Endothelial cell of umbilical vein (primary cell): ENCODE results near the gene SLC5A10. TPM values are rescaled to one million over a fixed set of nuclear protein-coding genes. Genes with fewer than 3 reads are reported as not detected.

Experiments used
- BruUV-seq: library from RNA; stranded (reverse); fragments of 400-500 nt; replicated peaks from 2 replicates; lab custom pipeline; 2021; lab: Mats Ljungman, UMichigan
- CTCF ChIA-PET: fragments of 300-600, 350-600 bp; sonication (Branson Sonifier 250); formaldehyde crosslinking; loops from one replicate; lab custom pipeline; 2021; ENCODE audit warnings: antibody characterized with exemption, inconsistent platforms; lab: Charles Lee
- POLR2A ChIA-PET: fragments of 300-600, 350-600 bp; sonication (Branson Sonifier 250); formaldehyde crosslinking; loops from one replicate; lab custom pipeline; 2021; ENCODE audit warnings: antibody characterized with exemption, inconsistent platforms; lab: Charles Lee
- DNase-seq: peaks from one replicate; pipeline ENCODE4 v3.0.0-alpha.2; 2011; ENCODE audit warnings: low read depth, low spot score
- FAIRE-seq: peaks from 2 replicates; lab custom pipeline; 2011; peaks lifted over from hg19 to GRCh38; lab: Jason Lieb, UNC
- H2AFZ ChIP-seq: 2 replicates; pipeline ENCODE4 v1.6.0; 2012; ENCODE audit warnings: low read depth, low read length, control low read depth, inconsistent platforms
- H3K27ac ChIP-seq: 2 replicates; pipeline ENCODE4 v1.5.1; 2011; ENCODE audit warnings: low read depth, mild to moderate bottlenecking, control low read depth, low read length, moderate library complexity; ENCODE audit not compliant: insufficient read depth
- H3K27me3 ChIP-seq, 2 experiments: 2 replicates each; pipeline versions ENCODE4 v1.6.0 to v1.6.1; 2011; ENCODE audit warnings: low read length in 2 of 2, mixed read lengths in 1 of 2; ENCODE audit not compliant: control insufficient read depth in 2 of 2, insufficient read depth in 2 of 2
- H3K36me3 ChIP-seq, 2 experiments: 2 replicates in 1 of 2; 3 replicates in 1 of 2; pipeline ENCODE4 v1.5.1; 2011; ENCODE audit warnings: low read length in 2 of 2, mild to moderate bottlenecking in 1 of 2, moderate library complexity in 1 of 2; ENCODE audit not compliant: control insufficient read depth in 2 of 2, insufficient read depth in 2 of 2; ENCODE audit errors: extremely low read depth in 1 of 2
- H3K4me1 ChIP-seq: 3 replicates; pipeline ENCODE4 v1.5.1; 2011; ENCODE audit warnings: mild to moderate bottlenecking, low read length; ENCODE audit not compliant: control insufficient read depth, insufficient read depth; ENCODE audit errors: extremely low read depth
- H3K4me2 ChIP-seq: 2 replicates; pipeline ENCODE4 v1.6.1; 2011; ENCODE audit warnings: low read length, control low read depth, mixed read lengths; ENCODE audit not compliant: insufficient read depth
- H3K4me3 ChIP-seq, 3 experiments: fragments of 200-600 bp in 1 of 3; sonication (generic), shearing (Covaris generic) in 1 of 3; replicated peaks in 1 of 3; 2 replicates each; pipeline ENCODE4 v1.5.1; 2011 to 2016; ENCODE audit warnings: control low read depth in 3 of 3, low read length in 3 of 3, mild to moderate bottlenecking in 2 of 3, inconsistent platforms in 1 of 3, low read depth in 1 of 3, moderate library complexity in 1 of 3; ENCODE audit not compliant: insufficient read depth in 1 of 3
- H3K79me2 ChIP-seq: 2 replicates; pipeline ENCODE4 v1.6.0; 2012; ENCODE audit warnings: low read length, inconsistent platforms; ENCODE audit not compliant: control insufficient read depth, insufficient read depth
- H3K9ac ChIP-seq: replicated peaks from 2 replicates; pipeline ENCODE3; 2011; ENCODE audit warnings: low read length, control low read depth; ENCODE audit not compliant: insufficient read depth; ENCODE audit errors: extremely low read depth
- H3K9me1 ChIP-seq: replicated peaks from 3 replicates; pipeline ENCODE4 v1.6.0; 2011; ENCODE audit warnings: mild to moderate bottlenecking, low read length; ENCODE audit not compliant: control insufficient read depth, insufficient read depth; ENCODE audit errors: extremely low read depth
- H3K9me3 ChIP-seq: replicated peaks from 2 replicates; pipeline ENCODE4 v1.5.1; 2012; ENCODE audit warnings: low read length, inconsistent platforms; ENCODE audit not compliant: control insufficient read depth, insufficient read depth
- H4K20me1 ChIP-seq: replicated peaks from 2 replicates; pipeline ENCODE3; 2011; ENCODE audit warnings: mild to moderate bottlenecking, low read length; ENCODE audit not compliant: control insufficient read depth, insufficient read depth; ENCODE audit errors: extremely low read depth
- EZH2 ChIP-seq: IDR thresholded peaks from 2 replicates; pipeline ENCODE4 v1.6.1; 2012; ENCODE audit warnings: borderline replicate concordance, low read depth, mild to moderate bottlenecking, moderate library complexity, low read length, inconsistent platforms; ENCODE audit not compliant: severe bottlenecking
- FOS ChIP-seq: IDR thresholded peaks from 2 replicates; pipeline ENCODE4 v1.6.1; 2011; ENCODE audit warnings: mild to moderate bottlenecking, low read length, moderate library complexity, borderline replicate concordance; ENCODE audit not compliant: insufficient read depth
- GATA2 ChIP-seq: IDR thresholded peaks from 2 replicates; pipeline ENCODE4 v1.7.0; 2011; ENCODE audit warnings: low read depth, mild to moderate bottlenecking, moderate library complexity, mixed read lengths, low read length; ENCODE audit not compliant: insufficient read length, insufficient read depth
- JUN ChIP-seq: IDR thresholded peaks from 2 replicates; pipeline ENCODE4 v1.6.1; 2011; ENCODE audit warnings: borderline replicate concordance, low read depth; ENCODE audit not compliant: insufficient read length, insufficient read depth
- MYC ChIP-seq: IDR thresholded peaks from one replicate; pipeline ENCODE4 v1.6.1; 2011; ENCODE audit warnings: mild to moderate bottlenecking, low read depth, low read length
- POLR2A ChIP-seq: IDR thresholded peaks from 2 replicates; pipeline ENCODE4 v1.6.1; 2012; ENCODE audit warnings: low read depth, mild to moderate bottlenecking, control low read depth, low read length
- POLR2AphosphoS5 ChIP-seq: IDR thresholded peaks from 2 replicates; pipeline ENCODE4 v1.6.1; 2012; ENCODE audit warnings: low read depth, mild to moderate bottlenecking, control low read depth, low read length, moderate library complexity; ENCODE audit not compliant: insufficient read depth
- dilution Hi-C: fragments of 300-500 bp; cut with MboI; formaldehyde crosslinking; loops from one replicate; pipeline ENCODE4 v1.15.0; 2019; ENCODE audit warnings: low sequenced_read_pairs; ENCODE audit not compliant: extremely low pct_ligation_motif_present
- intact Hi-C: fragments of 100-400 bp; cut with micrococcal nuclease; formaldehyde crosslinking; loops from one replicate; pipeline ENCODE4 v1.10.0; 2022
- polyA plus RNA-seq, 4 experiments: library from polyadenylated mRNA; depleted of rRNA in 3 of 4; stranded (reverse) in 3 of 4; unstranded in 1 of 4; fragments of >200 nt; gene quantifications; 2 replicates each; pipeline versions ENCODE4 v1.2.1 to v1.2.3, GENCODE V29; 2011 to 2012; ENCODE audit warnings: missing spikeins in 1 of 4
- total RNA-seq: library from RNA; stranded (reverse); gene quantifications from 2 replicates; pipeline ENCODE4 v1.2.3, GENCODE V29; 2021
- TF ChIP-seq, protein P1 (sequence below), 2 donors: IDR thresholded peaks; 1 replicate in 1 of 2; 2 replicates in 1 of 2; pipeline ENCODE4 v1.5.1; 2011; ENCODE audit warnings: low read length in 2 of 2, mild to moderate bottlenecking in 2 of 2, moderate library complexity in 2 of 2, control low read depth in 1 of 2, inconsistent platforms in 1 of 2, low read depth in 1 of 2; ENCODE audit not compliant: insufficient read depth in 1 of 2; ENCODE audit errors: extremely low read depth in 1 of 2
- TF ChIP-seq, protein P2 (sequence below): IDR thresholded peaks from 2 replicates; pipeline ENCODE4 v1.6.1; 2011; ENCODE audit not compliant: insufficient read depth, insufficient read length

The SLC5A10 gene
- total and polyA plus RNA-seq, 2 donors (not counting 3 experiments of a cell fraction or from before 2014, with no cell fraction given) = not detected

DNA sequence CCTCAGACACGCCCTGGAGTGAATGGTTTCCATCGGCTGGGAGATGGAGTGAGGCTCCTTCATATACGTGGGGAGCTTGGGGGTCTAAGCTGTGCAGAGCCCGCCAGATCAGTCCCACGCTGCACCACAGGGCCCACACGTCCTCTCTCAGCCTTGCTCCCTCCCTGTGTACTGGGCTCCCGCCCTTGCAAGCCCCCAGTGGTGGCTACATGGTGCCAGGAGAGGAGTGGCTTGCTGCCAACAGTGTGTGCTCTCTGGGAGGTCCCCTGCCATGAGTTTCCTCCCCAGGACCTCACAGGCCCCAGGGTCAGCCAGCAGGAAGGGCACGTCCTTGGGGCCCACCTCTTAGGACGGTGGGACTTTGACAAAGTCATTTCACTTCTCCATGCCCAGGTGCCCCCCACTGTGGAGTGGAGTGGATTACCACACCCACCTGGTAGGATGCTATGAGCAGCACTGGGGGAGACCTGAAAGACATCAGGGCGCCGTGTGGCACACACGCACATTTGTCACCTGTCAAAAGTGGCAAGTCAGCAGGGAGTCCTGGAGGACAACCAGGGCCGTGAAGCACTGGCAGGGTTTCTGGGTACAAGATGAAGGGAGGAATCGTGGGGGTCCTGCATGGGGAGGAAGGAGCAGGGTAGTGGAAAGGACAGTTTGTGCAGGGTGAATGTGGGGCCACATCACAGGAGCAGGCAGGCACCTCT, 13.7 kb downstream of the SLC5A10 start:
- TF ChIP-seq JUN (no peak), EZH2 (no peak), GATA2 (no peak), POLR2A (no peak), MYC (no peak), FOS (no peak), POLR2AphosphoS5 (no peak)
- TF ChIP-seq, protein P1, sequence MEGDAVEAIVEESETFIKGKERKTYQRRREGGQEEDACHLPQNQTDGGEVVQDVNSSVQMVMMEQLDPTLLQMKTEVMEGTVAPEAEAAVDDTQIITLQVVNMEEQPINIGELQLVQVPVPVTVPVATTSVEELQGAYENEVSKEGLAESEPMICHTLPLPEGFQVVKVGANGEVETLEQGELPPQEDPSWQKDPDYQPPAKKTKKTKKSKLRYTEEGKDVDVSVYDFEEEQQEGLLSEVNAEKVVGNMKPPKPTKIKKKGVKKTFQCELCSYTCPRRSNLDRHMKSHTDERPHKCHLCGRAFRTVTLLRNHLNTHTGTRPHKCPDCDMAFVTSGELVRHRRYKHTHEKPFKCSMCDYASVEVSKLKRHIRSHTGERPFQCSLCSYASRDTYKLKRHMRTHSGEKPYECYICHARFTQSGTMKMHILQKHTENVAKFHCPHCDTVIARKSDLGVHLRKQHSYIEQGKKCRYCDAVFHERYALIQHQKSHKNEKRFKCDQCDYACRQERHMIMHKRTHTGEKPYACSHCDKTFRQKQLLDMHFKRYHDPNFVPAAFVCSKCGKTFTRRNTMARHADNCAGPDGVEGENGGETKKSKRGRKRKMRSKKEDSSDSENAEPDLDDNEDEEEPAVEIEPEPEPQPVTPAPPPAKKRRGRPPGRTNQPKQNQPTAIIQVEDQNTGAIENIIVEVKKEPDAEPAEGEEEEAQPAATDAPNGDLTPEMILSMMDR (IDR thresholded peaks at IDR 0.05; ENCODE audit: extremely low read depth in 1 of 2, insufficient read depth in 1 of 2, low read depth in 1 of 2, low read length in 2 of 2) = no peak
- TF ChIP-seq, protein P2, sequence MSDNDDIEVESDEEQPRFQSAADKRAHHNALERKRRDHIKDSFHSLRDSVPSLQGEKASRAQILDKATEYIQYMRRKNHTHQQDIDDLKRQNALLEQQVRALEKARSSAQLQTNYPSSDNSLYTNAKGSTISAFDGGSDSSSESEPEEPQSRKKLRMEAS = no peak
- H3K27ac ChIP-seq = no peak overlapping the region
- dilution Hi-C loops = no loop called here
- H3K9me3 ChIP-seq = no peaks in the 10 kb centered on the region
- ChIA-PET CTCF (no interaction called here), POLR2A (no interaction called here)
- H3K79me2 ChIP-seq = no peaks in the 10 kb centered on the region
- no peak for DNase-seq
- no TSS peak for BruUV-seq
- H4K20me1 ChIP-seq = no peaks in the 10 kb centered on the region
- H3K4me1 ChIP-seq = peaks cover 31% of the 10 kb centered on the region
- intact Hi-C loops = no loop called here
- no peaks in the 10 kb centered on the region for H3K27me3 ChIP-seq
- H3K9ac ChIP-seq = no peak overlapping the region
- no peak overlapping the region for H3K4me2 ChIP-seq
- FAIRE-seq = no peak
- no peak overlapping the region for H2AFZ ChIP-seq
- no peak overlapping the region for H3K4me3 ChIP-seq
- no peaks in the 10 kb centered on the region for H3K36me3 ChIP-seq
- H3K9me1 ChIP-seq = no peaks in the 10 kb centered on the region
